Skin epidermis (tissue), 12 donors: ENCODE data around the gene CD44.

Experiments
- H3K27ac ChIP-seq, 21 experiments: fragments of 200-600 bp; sonication (generic) in 11 of 21; one replicate each; pipeline ENCODE4 v1.5.0; 2020; ENCODE audit warnings: mild to moderate bottlenecking in 3 of 21, inconsistent platforms in 2 of 21, moderate library complexity in 2 of 21
- H3K4me3 ChIP-seq, 7 experiments: fragments of 200-600 bp; sonication (generic) in 2 of 7; one replicate each; pipeline ENCODE4 v1.5.0; 2020; ENCODE audit warnings: inconsistent platforms in 2 of 7, mild to moderate bottlenecking in 2 of 7, moderate library complexity in 1 of 7

Gene CD44

DNA sequence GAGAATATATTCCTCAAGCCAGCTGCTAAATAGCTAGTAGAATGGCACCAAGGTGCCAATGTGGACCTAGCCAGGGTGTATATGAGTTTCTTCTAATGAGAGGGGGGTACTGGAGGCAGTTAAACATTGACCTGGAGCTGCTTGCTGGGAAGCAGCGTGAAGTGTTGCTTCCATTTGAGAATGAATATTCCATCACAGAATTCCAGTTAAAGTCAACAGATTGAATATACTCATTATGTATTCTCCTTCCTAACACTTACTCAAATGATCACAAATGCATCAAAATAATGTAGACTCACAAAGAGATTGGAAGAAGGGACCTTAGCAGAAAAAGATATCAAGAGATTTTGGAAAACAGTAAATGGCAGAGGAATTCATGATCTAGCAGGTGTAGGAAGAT lies 102.1 kb downstream of the CD44 start:
- H3K4me3 ChIP-seq: no peak overlapping the region
- H3K27ac ChIP-seq: no peak overlapping the region

DNA sequence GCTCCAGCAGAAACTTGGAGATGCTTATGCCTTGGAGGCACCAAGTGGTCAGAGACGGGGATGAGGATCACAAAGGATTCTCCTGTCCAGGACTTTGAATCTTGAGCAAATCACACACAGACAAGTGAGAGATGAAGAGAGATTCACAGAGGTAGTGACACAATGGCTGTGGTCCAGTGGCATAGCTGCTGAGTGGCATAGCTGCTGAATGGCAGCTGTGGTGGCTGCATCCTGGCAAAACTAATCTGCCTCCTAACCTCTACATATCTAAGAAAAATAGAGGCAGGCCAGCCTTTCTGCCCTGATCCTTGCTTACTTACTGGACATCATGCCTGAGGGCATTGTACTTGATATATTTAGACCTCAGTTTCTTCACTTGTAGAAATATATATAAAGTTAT lies 102.6 kb downstream of the CD44 start:
- H3K4me3 ChIP-seq: no peak overlapping the region
- no peak overlapping the region for H3K27ac ChIP-seq

DNA sequence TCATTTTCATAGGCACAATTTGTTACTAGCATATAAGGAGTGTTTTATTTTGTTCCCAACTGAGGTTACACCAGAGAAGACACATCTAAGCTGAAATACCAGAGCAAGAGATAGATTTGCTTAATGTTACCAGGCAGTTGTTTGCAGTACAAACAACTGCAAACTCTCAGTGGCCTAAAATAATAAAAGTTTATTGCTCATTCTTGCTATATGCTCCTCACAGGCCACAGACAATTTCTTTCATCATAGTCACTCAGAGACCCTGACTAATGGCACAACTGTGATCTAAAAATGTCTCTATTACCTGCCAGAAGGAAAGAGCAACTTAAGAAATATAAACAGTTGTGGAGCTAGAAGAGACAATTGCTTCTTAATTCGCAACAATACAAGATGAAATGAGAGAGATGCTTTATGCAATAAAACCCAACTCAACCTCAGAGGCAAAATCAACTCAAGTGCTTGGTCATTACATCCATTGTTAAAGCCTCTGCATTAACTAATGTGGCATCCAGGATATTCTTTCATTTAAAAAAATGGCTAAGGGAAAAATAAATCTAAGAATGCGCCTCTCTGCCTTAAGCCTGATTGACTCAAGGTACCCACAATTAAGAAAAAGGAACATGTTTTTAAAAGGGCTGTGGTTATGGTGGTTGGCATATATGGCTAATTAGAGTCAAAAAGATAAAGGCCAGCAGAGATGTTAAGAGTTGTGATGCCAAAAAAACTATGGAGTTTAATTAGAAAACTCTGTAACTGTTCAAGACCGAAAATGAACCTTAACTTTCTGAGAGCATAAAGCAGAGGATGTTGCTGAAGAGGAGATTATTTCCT lies 103.7 kb downstream of the CD44 start:
- Histone ChIP-seq H3K4me3 (no peak overlapping the region), H3K27ac (peak overlapping the region in 2 of 21 experiments; percentile 27 to 69)

DNA sequence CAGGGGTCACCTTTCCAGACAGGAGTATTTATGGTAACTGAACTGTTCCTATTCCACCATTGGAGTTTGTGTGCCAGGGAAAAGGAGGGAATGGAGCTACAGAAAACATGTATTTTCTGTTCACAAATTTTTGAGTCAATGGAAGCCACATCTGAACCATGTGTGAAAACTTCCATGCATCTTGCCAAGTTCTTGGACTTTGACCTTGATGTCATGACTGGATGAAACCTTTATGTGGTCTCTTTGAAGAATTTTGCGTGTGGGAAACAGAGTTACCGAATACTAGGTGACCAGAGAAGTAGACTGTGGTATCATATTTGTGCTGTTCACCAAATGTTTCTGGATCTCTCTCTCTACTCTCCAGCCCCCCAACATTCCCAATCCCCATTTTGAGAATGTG lies 104.8 kb downstream of the CD44 start:
- H3K4me3 ChIP-seq: no peak overlapping the region
- H3K27ac ChIP-seq: peak overlapping the region in 1 of 21 experiments; percentile 69

DNA sequence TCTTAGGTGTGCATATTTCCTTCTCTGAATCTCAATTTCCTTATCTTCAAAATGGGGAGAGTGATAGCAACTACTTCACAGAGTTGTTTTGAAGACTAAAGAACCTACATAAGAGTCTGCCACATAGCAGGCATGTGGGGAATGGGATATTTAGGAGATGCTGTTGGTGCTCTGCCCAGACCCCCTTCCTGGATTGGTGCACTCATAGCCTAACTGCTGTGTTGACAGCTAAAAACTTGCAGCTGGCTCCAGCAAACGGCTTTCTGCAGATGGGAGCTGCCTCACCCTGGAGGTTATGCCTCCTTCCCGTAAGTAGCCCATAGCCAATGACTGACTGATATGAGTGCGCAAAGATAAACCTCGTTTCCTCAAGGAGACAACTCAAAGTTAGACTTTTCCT lies 106.1 kb downstream of the CD44 start:
- H3K4me3 ChIP-seq: no peak overlapping the region

DNA sequence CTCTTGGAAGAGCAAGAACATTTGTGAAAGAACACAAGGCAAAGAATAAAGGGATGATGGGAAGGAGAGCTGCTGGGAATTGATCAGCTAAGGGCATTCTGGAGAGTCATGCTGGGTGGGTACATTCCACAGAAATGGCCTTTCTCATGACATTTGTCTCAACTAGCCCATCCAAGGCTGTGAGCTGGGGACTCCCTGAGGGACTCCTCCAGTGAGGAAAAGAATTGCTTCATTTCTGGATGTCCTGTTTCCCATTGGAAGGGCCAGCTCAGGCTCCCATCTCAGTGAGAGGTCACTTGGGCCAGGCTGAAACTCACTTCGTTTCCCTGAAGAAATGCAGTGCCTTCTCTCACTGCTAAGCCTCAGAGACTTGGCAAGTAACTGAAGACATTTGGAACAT lies 106.8 kb downstream of the CD44 start:
- H3K27ac ChIP-seq: peak overlapping the region in 11 of 21 experiments; percentile 2 to 79 (median 64)
- no peak overlapping the region for H3K4me3 ChIP-seq

More for the DNA sequence above, 106.1 kb downstream of the CD44 start:
- H3K27ac ChIP-seq: peak overlapping the region in 7 of 21 experiments; percentile 4 to 75 (median 26)

DNA sequence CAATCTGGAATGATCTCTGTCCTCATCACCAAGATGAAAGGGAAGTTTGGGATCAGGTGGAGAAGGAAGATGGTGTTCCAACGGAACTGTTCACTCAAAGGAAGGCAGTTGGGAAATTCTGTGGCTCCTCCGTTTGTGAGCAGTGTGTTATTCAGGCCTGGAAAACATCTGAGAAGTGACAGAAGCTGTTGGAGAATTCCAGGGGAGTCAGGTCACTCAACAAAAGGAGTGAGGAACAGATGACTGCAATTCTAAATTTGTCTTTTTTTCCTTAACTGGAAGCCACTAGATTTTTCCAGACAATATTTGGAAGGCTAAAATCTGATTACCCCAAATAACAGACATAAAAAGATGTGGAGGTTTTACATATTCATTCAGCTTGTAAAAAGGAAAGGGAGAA lies 107.8 kb downstream of the CD44 start:
- peak overlapping the region in 14 of 21 experiments; percentile 12 to 79 (median 60) for H3K27ac ChIP-seq

DNA sequence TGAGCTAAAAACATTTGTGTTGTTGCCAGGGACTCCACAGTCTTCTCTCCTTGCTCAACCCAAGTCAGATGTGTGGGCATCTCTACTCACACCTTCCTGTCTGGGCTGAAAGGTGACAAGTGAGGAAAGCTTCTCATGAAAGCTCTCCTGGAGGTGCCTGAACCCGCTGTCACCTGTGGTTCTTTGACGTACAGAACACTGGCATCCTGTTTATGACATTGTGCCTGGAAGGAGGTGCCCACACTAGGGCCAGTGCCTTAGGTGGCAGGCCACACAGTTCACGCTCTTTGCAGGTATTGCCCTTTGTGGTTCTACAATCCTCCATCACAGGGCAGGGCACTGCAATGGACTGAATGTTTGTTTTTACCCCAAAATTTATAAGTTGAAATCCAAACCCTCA lies 108.5 kb downstream of the CD44 start:
- H3K4me3 ChIP-seq: no peak overlapping the region
- peak overlapping the region in 15 of 21 experiments; percentile 3 to 79 (median 47) for H3K27ac ChIP-seq

More for the DNA sequence above, 107.8 kb downstream of the CD44 start:
- no peak overlapping the region for H3K4me3 ChIP-seq

DNA sequence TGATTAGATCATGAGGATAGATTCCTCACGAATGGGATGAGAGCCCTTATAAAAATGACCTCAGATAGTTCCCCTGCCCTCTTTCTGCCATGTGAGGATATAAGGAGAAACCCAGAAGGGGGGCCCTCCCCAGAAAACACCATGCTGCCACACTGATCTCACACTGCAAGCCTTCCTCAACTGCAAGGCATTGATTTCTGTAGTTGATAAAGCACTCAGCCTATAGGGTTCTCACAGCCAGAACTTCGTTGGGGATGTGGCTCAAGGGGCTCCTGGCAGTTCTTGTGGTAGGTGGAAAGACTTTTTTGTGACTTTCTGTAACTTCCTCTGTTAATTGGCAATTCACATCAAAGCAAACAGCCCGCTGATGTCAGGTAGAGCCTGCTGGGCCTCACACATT lies 108.9 kb downstream of the CD44 start:
- Histone ChIP-seq H3K27ac (peak overlapping the region in 15 of 21 experiments; percentile 3 to 79 (median 47)), H3K4me3 (no peak overlapping the region)

DNA sequence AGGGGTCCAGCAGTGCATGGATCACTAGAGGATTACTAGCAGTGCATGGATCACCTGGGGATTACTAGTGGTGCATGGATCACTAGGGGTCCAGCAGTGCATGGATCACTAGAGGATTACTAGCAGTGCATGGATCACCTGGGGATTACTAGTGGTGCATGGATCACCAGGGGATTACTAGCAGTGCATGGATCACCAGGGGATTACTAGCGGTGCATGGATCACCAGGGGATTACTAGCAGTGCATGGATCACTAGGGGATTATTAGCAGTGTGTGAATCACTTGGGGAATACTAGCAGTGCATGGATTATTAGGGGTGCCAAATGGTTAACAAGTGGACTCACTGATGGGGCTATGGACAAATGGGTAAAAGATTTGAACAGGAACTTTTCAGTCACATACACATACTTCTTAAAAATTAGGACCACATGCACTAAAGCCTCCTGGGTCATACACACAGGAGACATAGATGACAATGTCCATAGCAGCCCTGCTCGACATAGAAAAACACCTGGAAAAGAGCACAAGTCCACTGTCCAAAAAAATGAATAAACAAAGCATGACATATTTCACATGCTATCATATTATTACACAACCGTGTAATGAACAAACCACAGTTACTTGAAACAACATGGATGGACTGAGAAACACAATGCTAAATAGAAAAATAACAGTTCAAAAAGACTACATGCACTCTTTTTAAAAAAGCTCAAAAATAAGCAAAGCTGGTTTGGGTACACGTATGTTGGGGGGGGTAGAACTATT lies 109.8 kb downstream of the CD44 start:
- H3K4me3 ChIP-seq: no peak overlapping the region
- H3K27ac ChIP-seq: peak overlapping the region in 3 of 21 experiments; percentile 53 to 79 (median 71)

DNA sequence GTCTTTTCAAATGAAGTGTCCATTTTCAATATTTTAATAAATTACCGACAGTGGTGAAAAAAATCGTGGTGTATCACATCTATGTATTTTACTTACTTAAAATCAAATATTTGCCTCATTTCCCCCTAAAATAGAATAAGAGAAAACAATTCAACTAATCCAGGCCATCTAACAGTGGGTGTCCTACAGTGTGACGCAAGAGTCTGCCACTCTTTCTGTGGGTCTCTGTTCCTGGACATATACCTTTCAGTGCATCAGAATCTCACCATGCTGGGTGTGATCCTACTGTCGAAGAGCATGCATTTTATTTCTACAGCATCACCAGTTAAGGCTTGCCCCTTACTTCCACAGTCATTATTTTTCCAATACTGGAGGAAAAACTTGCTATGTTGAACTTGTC lies 111.2 kb downstream of the CD44 start:
- H3K27ac ChIP-seq: no peak overlapping the region
- H3K4me3 ChIP-seq: no peak overlapping the region

DNA sequence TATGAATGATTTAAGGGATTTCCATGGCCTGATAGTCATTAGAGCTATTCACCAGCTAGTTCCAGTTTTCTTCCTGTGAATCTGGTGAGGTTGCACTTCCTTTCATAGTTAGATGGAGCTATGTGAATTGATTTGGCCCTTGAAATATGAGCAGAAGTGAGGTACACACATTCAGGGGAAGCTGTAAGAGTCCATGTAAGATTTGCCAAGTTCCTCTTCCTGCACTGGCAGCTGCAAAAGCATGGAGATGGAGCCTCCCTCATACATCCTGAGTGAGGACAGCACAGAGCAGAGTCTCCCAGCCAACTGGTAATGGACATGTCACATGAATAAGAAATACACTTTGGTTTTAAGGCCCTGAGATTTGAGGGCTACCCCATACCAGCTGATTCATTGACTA lies 111.7 kb downstream of the CD44 start:
- no peak overlapping the region for H3K4me3 ChIP-seq
- H3K27ac ChIP-seq: no peak overlapping the region

DNA sequence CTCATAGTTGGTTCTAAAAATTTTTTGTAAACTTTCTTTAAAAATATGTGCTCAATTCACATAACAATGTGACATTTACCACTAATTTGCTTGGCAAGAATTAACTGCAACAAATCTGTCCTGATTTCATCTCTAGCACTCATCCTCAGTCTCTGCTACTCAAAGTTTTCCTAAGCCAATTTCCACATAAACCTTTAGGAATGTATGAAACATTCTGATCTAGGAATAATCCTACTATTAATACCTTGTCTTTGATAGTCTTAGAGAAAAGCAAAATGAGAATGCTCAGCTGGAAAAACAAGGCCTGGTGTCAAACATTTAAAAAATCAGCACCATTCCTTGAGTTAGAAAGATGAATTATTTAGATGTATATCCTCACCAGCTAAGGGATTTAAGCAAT lies 114.3 kb downstream of the CD44 start:
- no peak overlapping the region for H3K4me3 ChIP-seq
- H3K27ac ChIP-seq: peak overlapping the region in 1 of 21 experiments; percentile 39

DNA sequence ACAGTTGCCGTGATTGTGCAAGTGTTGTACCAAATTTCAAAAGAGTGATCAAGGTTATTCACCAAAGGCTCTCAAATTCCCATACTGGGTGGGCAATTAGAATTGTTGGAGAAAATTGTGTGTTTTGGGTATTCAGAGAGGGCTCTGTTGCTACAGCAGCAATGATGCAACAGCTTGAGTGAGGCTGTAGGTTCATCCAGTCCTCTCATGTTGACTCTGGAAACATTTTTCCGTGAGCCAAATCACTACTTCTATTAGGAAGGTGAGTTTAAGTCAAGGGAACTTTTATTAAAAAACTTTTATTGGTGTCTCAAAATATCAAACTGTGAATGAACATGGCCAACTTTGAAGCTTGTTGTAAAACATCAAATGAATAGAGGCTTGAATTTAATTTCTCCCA lies 116.5 kb downstream of the CD44 start:
- no peak overlapping the region for H3K4me3 ChIP-seq
- H3K27ac ChIP-seq: no peak overlapping the region

DNA sequence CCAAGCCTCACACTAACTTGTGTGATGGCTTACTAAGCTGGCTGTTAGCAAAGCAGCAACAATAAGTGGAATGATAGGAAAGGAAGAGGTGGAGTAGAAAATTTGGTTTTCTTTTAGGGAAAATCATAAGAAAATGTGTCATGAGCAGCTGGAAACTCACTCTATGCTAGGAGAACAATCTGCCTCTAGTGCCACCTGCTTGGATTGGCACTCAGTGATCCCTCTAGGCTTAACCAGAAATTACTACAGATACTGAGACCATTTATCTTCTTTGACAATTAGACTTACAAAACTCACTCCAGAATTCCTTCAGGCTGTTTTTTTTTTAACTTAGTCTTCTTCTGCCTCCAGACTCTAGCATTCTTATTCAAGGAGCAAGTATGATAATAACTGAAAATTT lies 117.3 kb downstream of the CD44 start:
- Histone ChIP-seq H3K4me3 (no peak overlapping the region), H3K27ac (peak overlapping the region in 1 of 21 experiments; percentile 52)

DNA sequence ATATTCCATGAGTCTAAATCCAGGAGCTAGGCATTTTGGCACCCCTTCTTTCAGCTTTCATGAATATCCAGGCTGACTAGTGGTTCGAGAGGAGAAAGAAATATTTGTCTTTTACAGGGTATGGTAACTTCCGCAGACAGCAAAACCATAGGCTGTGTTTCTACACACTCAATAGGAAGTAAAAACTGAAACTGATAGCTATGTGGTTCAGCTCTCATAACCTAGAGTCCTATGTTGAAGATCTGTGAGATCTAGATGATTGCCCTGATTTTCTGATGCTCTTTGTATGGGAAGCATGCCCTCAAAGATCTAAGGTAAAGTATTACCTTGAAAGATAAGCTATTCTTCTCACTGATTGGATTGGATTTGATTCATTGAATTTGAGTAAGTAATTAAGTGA lies 118.3 kb downstream of the CD44 start:
- H3K27ac ChIP-seq: peak overlapping the region in 7 of 21 experiments; percentile 21 to 75 (median 52)
- no peak overlapping the region for H3K4me3 ChIP-seq

DNA sequence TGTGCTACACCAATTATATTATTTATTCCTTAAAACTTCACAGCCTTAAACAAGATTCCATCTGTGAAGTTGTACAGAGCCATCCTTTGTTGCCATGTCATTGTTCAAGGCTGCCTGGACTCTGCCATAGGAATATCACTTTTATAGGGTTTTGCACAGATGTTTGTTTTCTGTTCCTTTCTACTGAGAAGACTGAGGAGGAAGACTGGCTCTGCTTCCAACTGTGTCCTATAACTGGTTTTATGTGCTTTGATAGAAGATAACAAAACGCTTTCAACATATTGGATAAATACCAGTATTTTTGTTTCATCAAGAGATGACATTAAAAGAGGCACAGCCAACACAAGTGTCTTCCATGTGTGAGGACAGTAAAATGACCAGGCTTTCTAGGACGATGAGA lies 120.6 kb downstream of the CD44 start:
- H3K27ac ChIP-seq: no peak overlapping the region
- H3K4me3 ChIP-seq: no peak overlapping the region

DNA sequence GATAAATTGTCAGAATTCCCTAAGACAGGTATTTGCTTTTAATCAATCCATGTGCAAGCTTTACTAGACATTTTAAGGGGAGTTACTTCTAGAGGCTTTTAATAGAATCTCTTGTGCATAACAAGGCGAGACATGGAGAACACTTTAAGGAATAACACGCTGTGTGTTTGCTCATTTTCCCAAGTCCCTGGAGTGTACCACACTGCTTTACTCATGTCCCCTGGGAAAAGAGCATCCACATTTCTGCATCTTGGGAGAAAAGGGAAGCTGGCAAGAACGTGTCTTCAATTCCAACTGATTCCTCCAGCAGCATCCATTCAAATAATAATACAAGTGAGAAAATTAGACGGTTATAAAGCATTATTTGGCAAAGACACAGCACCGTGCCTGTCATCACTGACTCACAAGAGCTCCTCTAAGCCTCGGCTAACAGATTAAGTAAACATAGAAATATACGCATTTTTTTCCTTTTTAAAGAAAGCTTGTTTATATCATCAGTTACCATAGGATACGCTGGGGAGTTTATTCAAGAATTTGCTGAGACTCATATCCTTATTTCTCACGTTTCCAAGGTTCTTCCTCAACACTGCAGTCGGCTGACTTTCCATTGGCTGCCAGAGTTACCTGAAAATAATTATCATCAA lies 121.5 kb downstream of the CD44 start:
- Histone ChIP-seq H3K27ac (peak overlapping the region in 1 of 21 experiments; percentile 0), H3K4me3 (no peak overlapping the region)

DNA sequence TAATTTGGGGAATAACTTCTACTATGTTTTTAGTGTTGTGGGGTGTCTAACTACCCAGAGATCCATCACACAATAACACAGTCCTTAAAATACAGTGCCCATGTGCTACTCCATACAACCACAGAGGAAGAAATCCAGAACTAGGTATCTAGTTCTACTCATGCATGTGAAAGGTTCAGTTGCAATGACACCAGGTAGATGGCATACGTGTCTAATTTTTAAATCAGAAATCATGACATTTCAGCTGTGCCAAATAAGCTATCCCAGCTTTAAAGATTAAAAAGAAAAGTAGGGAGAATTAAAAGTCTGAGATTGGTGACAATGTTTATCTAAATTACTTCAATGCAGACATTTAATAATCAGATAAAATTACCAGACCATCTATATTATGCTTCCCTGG lies 122.2 kb downstream of the CD44 start:
- no peak overlapping the region for H3K27ac ChIP-seq
- H3K4me3 ChIP-seq: no peak overlapping the region

DNA sequence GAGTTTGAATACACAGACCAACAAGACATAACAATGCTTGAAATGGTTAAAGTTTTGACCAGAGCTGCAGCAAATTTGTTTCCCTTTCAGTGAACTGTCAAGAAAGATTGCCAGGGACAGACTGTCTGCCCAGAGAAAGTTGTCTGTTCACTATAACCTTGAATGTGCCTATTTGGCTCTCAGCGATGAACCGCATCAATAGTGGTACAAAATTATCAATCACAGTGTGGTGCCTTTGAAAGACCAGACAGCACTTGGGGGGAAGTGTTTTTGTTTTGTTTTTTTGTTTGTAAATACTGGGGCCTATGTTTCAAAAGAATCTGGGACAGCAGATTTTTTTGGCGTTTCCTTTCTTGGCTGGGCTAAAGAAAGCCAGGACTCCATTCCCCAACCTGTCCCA lies 123.1 kb downstream of the CD44 start:
- no peak overlapping the region for H3K4me3 ChIP-seq
- no peak overlapping the region for H3K27ac ChIP-seq
